ENCODE measurements around the gene TRAPPC12. TPM values are rescaled to one million over a fixed set of nuclear protein-coding genes. Genes with fewer than 3 reads are reported as not detected.
A peak's percentile ranks its signal among the peaks of the same experiment; 100 is the strongest.

TRAPPC12 gene
- total RNA-seq, 1 experiment from 2014 or later, result 86.0 TPM

GRCh38 chr2:3429066-3429610 is 49.6 kb downstream of the TRAPPC12 start:
- Mint-ChIP-seq H3K4me1 (peaks cover 3 to 7% of the 10 kb centered on the region in 2 experiments; a peak in 3 of 4 replicates), H3K36me3 (ENCODE audit: insufficient read depth in 1 of 3, low read depth in 3 of 3) (peaks cover 13 to 36% (median 32%) of the 10 kb centered on the region in 3 experiments; a peak in 5 of 7 replicates), H3K27me3 (ENCODE audit: low read depth) (no peaks in the 10 kb centered on the region), H3K9me3 (no peaks in the 10 kb centered on the region), H3K27ac (peak overlapping the region in 1 of 3 experiments; percentile 80; a peak in 2 of 7 replicates), H3K4me3 (no peak overlapping the region)
- Histone ChIP-seq H3T11ph (ENCODE audit: low read length) (no peak overlapping the region), H2BK12ac (ENCODE audit: insufficient read length, low read depth, low read length) (no peak overlapping the region), H4K5ac (ENCODE audit: insufficient read length, low read depth, low read length) (no peak overlapping the region), H3K18ac (ENCODE audit: insufficient read length, low read depth, low read length) (no peak overlapping the region), H3K9ac (ENCODE audit: extremely low read depth, insufficient read length, low read length) (no peak overlapping the region), H2BK120ac (ENCODE audit: low read depth, low read length, poor library complexity, severe bottlenecking) (no peak overlapping the region), H3K14ac (ENCODE audit: insufficient read depth, low read length) (no peak overlapping the region), H3K27ac (ENCODE audit: insufficient read length, low read depth, low read length) (no peak overlapping the region), H3K27me3 (ENCODE audit: insufficient read depth, low read length) (no peaks in the 10 kb centered on the region), H3K56ac (ENCODE audit: insufficient read length, low read depth, low read length) (no peak overlapping the region), H2BK5ac (ENCODE audit: insufficient read length, low read length) (no peak overlapping the region), H4K91ac (ENCODE audit: insufficient read length, low read depth, low read length) (no peak overlapping the region), H3K79me2 (ENCODE audit: insufficient read depth, low read length) (no peaks in the 10 kb centered on the region), H3K79me1 (ENCODE audit: insufficient read depth, low read depth, low read length, poor library complexity, severe bottlenecking) (no peaks in the 10 kb centered on the region), H3K4me1 (ENCODE audit: insufficient read depth, low read length) (no peaks in the 10 kb centered on the region), H4K20me1 (ENCODE audit: control insufficient read depth, insufficient read depth, insufficient read length) (no peaks in the 10 kb centered on the region), H2AK5ac (ENCODE audit: insufficient read length, low read length) (no peak overlapping the region), H2AFZ (ENCODE audit: low read length) (no peak overlapping the region), H3K4me2 (ENCODE audit: insufficient read depth, insufficient read length, low read length) (no peak overlapping the region), H3K9me3 (ENCODE audit: control insufficient read depth, low read depth, low read length) (no peaks in the 10 kb centered on the region), H2BK15ac (ENCODE audit: low read depth, low read length) (no peak overlapping the region), H2BK20ac (ENCODE audit: low read depth, low read length, poor library complexity, severe bottlenecking) (no peak overlapping the region), H3K4ac (ENCODE audit: low read depth, low read length) (no peak overlapping the region), H3K23ac (ENCODE audit: insufficient read length, low read depth, low read length) (no peak overlapping the region), H3K23me2 (ENCODE audit: insufficient read length, low read depth, low read length, poor library complexity, severe bottlenecking) (no peaks in the 10 kb centered on the region), H4K8ac (replicated peaks; ENCODE audit: insufficient read length, low read depth, low read length) (no peak overlapping the region)
- WGBS (ENCODE audit: extremely low coverage, insufficient read length, low lambda C conversion rate), result no CpG with 5 or more reads among the region's 6 CpGs
- DNase-seq, result no peak
- TF ChIP-seq, protein P1, sequence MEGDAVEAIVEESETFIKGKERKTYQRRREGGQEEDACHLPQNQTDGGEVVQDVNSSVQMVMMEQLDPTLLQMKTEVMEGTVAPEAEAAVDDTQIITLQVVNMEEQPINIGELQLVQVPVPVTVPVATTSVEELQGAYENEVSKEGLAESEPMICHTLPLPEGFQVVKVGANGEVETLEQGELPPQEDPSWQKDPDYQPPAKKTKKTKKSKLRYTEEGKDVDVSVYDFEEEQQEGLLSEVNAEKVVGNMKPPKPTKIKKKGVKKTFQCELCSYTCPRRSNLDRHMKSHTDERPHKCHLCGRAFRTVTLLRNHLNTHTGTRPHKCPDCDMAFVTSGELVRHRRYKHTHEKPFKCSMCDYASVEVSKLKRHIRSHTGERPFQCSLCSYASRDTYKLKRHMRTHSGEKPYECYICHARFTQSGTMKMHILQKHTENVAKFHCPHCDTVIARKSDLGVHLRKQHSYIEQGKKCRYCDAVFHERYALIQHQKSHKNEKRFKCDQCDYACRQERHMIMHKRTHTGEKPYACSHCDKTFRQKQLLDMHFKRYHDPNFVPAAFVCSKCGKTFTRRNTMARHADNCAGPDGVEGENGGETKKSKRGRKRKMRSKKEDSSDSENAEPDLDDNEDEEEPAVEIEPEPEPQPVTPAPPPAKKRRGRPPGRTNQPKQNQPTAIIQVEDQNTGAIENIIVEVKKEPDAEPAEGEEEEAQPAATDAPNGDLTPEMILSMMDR (conservative IDR thresholded peaks at IDR 0.05), result no peak

All from H9 (cell line).